Mesenchymal stem cell (in vitro differentiated cells and primary cell): ENCODE data around the gene DDX53. TPM values are rescaled to one million over a fixed set of nuclear protein-coding genes. Genes with fewer than 3 reads are reported as not detected.
A peak's percentile ranks its signal among the peaks of the same experiment; 100 is the strongest.

Experiments used
- DNase-seq: peaks from one replicate; pipeline ENCODE4 v3.0.0-alpha.2; 2013
- H2AFZ ChIP-seq: one replicate; pipeline ENCODE4 v1.6.1; 2013; ENCODE audit warnings: low read depth, mild to moderate bottlenecking, control low read depth, inconsistent platforms, low read length, moderate library complexity
- H2AK5ac ChIP-seq: 2 replicates; pipeline ENCODE4 v1.6.1; 2013; ENCODE audit warnings: low read length, moderate library complexity, mild to moderate bottlenecking, inconsistent platforms; ENCODE audit not compliant: severe bottlenecking
- H2BK120ac ChIP-seq: one replicate; pipeline ENCODE4 v1.6.1; 2013; ENCODE audit warnings: low read depth, mild to moderate bottlenecking, inconsistent platforms, low read length, moderate library complexity
- H2BK12ac ChIP-seq, 2 experiments: one replicate each; pipeline ENCODE4 v1.6.1; 2013; ENCODE audit warnings: inconsistent platforms in 2 of 2, low read length in 2 of 2, mild to moderate bottlenecking in 2 of 2, moderate library complexity in 2 of 2, control low read depth in 1 of 2
- H2BK15ac ChIP-seq: one replicate; pipeline ENCODE4 v1.6.1; 2013; ENCODE audit warnings: mild to moderate bottlenecking, low read depth, inconsistent platforms; ENCODE audit not compliant: poor library complexity, severe bottlenecking
- H2BK5ac ChIP-seq: 2 replicates; pipeline ENCODE4 v1.6.1; 2013; ENCODE audit warnings: low read depth, mild to moderate bottlenecking, low read length, control low read depth, inconsistent platforms; ENCODE audit not compliant: poor library complexity, severe bottlenecking
- H3K14ac ChIP-seq, 2 experiments: one replicate each; pipeline ENCODE4 v1.6.1; 2013; ENCODE audit warnings: inconsistent platforms in 2 of 2, low read length in 2 of 2, control low read depth in 1 of 2, mild to moderate bottlenecking in 1 of 2, moderate library complexity in 1 of 2
- H3K18ac ChIP-seq, 2 experiments: one replicate each; pipeline ENCODE4 v1.6.1; 2013; ENCODE audit warnings: inconsistent platforms in 2 of 2, low read length in 2 of 2, control low read depth in 1 of 2, low read depth in 1 of 2, mild to moderate bottlenecking in 1 of 2
- H3K23ac ChIP-seq, 2 experiments: one replicate each; pipeline ENCODE4 v1.6.1; 2013; ENCODE audit warnings: inconsistent platforms in 2 of 2, low read length in 2 of 2, mild to moderate bottlenecking in 2 of 2, moderate library complexity in 2 of 2, control low read depth in 1 of 2
- H3K27ac ChIP-seq: 2 replicates; pipeline ENCODE4 v1.5.1; 2013; ENCODE audit warnings: mild to moderate bottlenecking, moderate library complexity, low read length, control low read depth, inconsistent platforms; ENCODE audit not compliant: poor library complexity, severe bottlenecking
- H3K27me3 ChIP-seq, 2 experiments: 2 replicates each; pipeline versions ENCODE4 v1.6.1 to v1.7.0; 2013; ENCODE audit warnings: low read length in 2 of 2, mild to moderate bottlenecking in 2 of 2, moderate library complexity in 2 of 2, control low read depth in 1 of 2, inconsistent platforms in 1 of 2; ENCODE audit not compliant: control insufficient read depth in 1 of 2, insufficient read depth in 1 of 2
- H3K36me3 ChIP-seq, 2 experiments: 2 replicates each; pipeline versions ENCODE4 v1.6.1 to v1.7.0; 2013; ENCODE audit warnings: low read length in 2 of 2, control low read depth in 1 of 2, inconsistent platforms in 1 of 2, low read depth in 1 of 2, mild to moderate bottlenecking in 1 of 2; ENCODE audit not compliant: insufficient read depth in 2 of 2, control insufficient read depth in 1 of 2
- H3K4ac ChIP-seq, 2 experiments: one replicate each; pipeline ENCODE4 v1.6.1; 2013; ENCODE audit warnings: inconsistent platforms in 2 of 2, low read length in 2 of 2, mild to moderate bottlenecking in 2 of 2, moderate library complexity in 2 of 2, control low read depth in 1 of 2, low read depth in 1 of 2
- H3K4me1 ChIP-seq: 2 replicates; pipeline ENCODE4 v1.6.1; 2013; ENCODE audit warnings: low read depth, low read length, control low read depth; ENCODE audit not compliant: control insufficient read depth, insufficient read depth
- H3K4me2 ChIP-seq: 2 replicates; pipeline ENCODE4 v1.6.1; 2013; ENCODE audit warnings: low read length, mild to moderate bottlenecking, inconsistent platforms; ENCODE audit not compliant: poor library complexity, severe bottlenecking
- H3K4me3 ChIP-seq, 2 experiments: 2 replicates each; pipeline versions ENCODE4 v1.5.1 to v1.7.0; 2013; ENCODE audit warnings: low read length in 2 of 2, mild to moderate bottlenecking in 2 of 2, control low read depth in 1 of 2, low read depth in 1 of 2; ENCODE audit not compliant: insufficient read depth in 1 of 2
- H3K79me1 ChIP-seq: replicated peaks from 2 replicates; pipeline ENCODE4 v1.6.1; 2013; ENCODE audit warnings: mild to moderate bottlenecking, control low read depth, low read length, inconsistent platforms; ENCODE audit not compliant: poor library complexity, severe bottlenecking
- H3K9ac ChIP-seq: 2 replicates; pipeline ENCODE4 v1.7.0; 2013; ENCODE audit warnings: mild to moderate bottlenecking, low read length, moderate library complexity
- H3K9me3 ChIP-seq: 2 replicates; pipeline ENCODE4 v1.7.0; 2013; ENCODE audit warnings: mild to moderate bottlenecking, low read length; ENCODE audit not compliant: control insufficient read depth
- H4K8ac ChIP-seq: one replicate; pipeline ENCODE4 v1.6.1; 2013; ENCODE audit warnings: inconsistent platforms, mild to moderate bottlenecking, low read length, moderate library complexity
- H4K91ac ChIP-seq: one replicate; pipeline ENCODE4 v1.6.1; 2013; ENCODE audit warnings: mild to moderate bottlenecking, low read length, inconsistent platforms
- WGBS: methylation state at CpG from one replicate; pipeline ENCODE4 v1.1.7; 2013; ENCODE audit warnings: mixed read lengths; 5-methylcytosine and 5-hydroxymethylcytosine counted together
- polyA plus RNA-seq, 2 experiments: library from polyadenylated mRNA; stranded (reverse); fragments of 200-250 nt; gene quantifications; one replicate each; pipeline ENCODE4 v1.2.3, GENCODE V29; 2013

Gene DDX53
- polyA plus RNA-seq (2013, experiment 1 of 2), result not detected
- not detected for polyA plus RNA-seq (2013, experiment 2 of 2)

- Histone ChIP-seq H3K4ac (no peak within 1 kb of the TSS), H2AFZ (no peak within 1 kb of the TSS), H2BK120ac (no peak within 1 kb of the TSS), H3K9me3 (no peaks in the 10 kb centered on the region), H3K14ac (no peak within 1 kb of the TSS), H3K4me2 (no peak within 1 kb of the TSS), H3K4me3 (no peak within 1 kb of the TSS), H4K8ac (no peak within 1 kb of the TSS), H3K27me3 (no peaks in the 10 kb centered on the region), H3K27ac (no peak within 1 kb of the TSS), H2AK5ac (no peak within 1 kb of the TSS), H2BK5ac (no peak within 1 kb of the TSS), H3K23ac (no peak within 1 kb of the TSS), H3K79me1 (no peaks in the 10 kb centered on the region), H2BK12ac (no peak within 1 kb of the TSS), H4K91ac (no peak within 1 kb of the TSS), H2BK15ac (no peak within 1 kb of the TSS), H3K18ac (no peak within 1 kb of the TSS), H3K4me1 (no peaks in the 10 kb centered on the region), H3K9ac (no peak within 1 kb of the TSS), H3K36me3 (no peaks in the 10 kb centered on the region)
- no peak for DNase-seq
- WGBS, result 100% methylated on average over 17 of the region's 23 CpGs
Measured at GRCh38 chrX:22999696-23000223, at the start of gene DDX53. TSS of gene DDX53 (plus strand) at chrX:22999960. CDS start at chrX:23000058, 98 bp downstream.

- peak overlapping the region in 1 of 2 experiments; percentile 8 for H3K4ac ChIP-seq
- H3K18ac ChIP-seq, result peak overlapping the region; percentile 11 to 54
- no peaks in the 10 kb centered on the region for H3K27me3 ChIP-seq
- WGBS, result 37% methylated on average over 4 of the region's 5 CpGs
- H4K91ac ChIP-seq, result no peak overlapping the region
- H3K9ac ChIP-seq, result no peak overlapping the region
- H4K8ac ChIP-seq, result no peak overlapping the region
- H3K14ac ChIP-seq, result no peak overlapping the region
- H3K4me2 ChIP-seq, result no peak overlapping the region
- H2BK15ac ChIP-seq, result no peak overlapping the region
- no peak overlapping the region for H2AFZ ChIP-seq
- no peaks in the 10 kb centered on the region for H3K9me3 ChIP-seq
- no peak overlapping the region for H3K23ac ChIP-seq
- no peaks in the 10 kb centered on the region for H3K4me1 ChIP-seq
- H2AK5ac ChIP-seq, result peak overlapping the region; percentile 83
- no peak overlapping the region for H2BK5ac ChIP-seq
- H3K36me3 ChIP-seq, result no peaks in the 10 kb centered on the region
- no peak overlapping the region for H3K4me3 ChIP-seq
- no peak overlapping the region for H3K27ac ChIP-seq
- H3K79me1 ChIP-seq, result no peaks in the 10 kb centered on the region
- peak overlapping the region; percentile 61 for H2BK120ac ChIP-seq
- peak; percentile 89 for DNase-seq
- peak overlapping the region in 1 of 2 experiments; percentile 86 for H2BK12ac ChIP-seq
Measured at GRCh38 chrX:22950269-22951266, 49.2 kb upstream of the DDX53 start.

GRCh38 chrX:22952010-22952409, 47.8 kb upstream of the DDX53 start:
- no peak overlapping the region for H3K18ac ChIP-seq
- no peak overlapping the region for H4K8ac ChIP-seq
- no peaks in the 10 kb centered on the region for H3K27me3 ChIP-seq
- no peak overlapping the region for H3K14ac ChIP-seq
- H2BK120ac ChIP-seq, result no peak overlapping the region
- no peak overlapping the region for H2BK12ac ChIP-seq
- no peaks in the 10 kb centered on the region for H3K4me1 ChIP-seq
- no peak overlapping the region for H2AFZ ChIP-seq
- 0% methylated on average over 5 of the region's 6 CpGs for WGBS
- no peaks in the 10 kb centered on the region for H3K36me3 ChIP-seq
- DNase-seq, result peak; percentile 71
- no peaks in the 10 kb centered on the region for H3K79me1 ChIP-seq
- H3K27ac ChIP-seq, result no peak overlapping the region
- H3K4me2 ChIP-seq, result no peak overlapping the region
- H3K9me3 ChIP-seq, result no peaks in the 10 kb centered on the region
- no peak overlapping the region for H2BK15ac ChIP-seq
- H3K4ac ChIP-seq, result no peak overlapping the region
- H3K23ac ChIP-seq, result no peak overlapping the region
- no peak overlapping the region for H3K9ac ChIP-seq
- H2AK5ac ChIP-seq, result no peak overlapping the region
- H2BK5ac ChIP-seq, result no peak overlapping the region
- no peak overlapping the region for H3K4me3 ChIP-seq
- no peak overlapping the region for H4K91ac ChIP-seq

- Histone ChIP-seq H2BK5ac (no peak overlapping the region), H3K4me1 (no peaks in the 10 kb centered on the region), H3K18ac (no peak overlapping the region), H3K4me3 (no peak overlapping the region), H2BK120ac (no peak overlapping the region), H2BK12ac (no peak overlapping the region), H3K4ac (no peak overlapping the region), H3K9me3 (no peaks in the 10 kb centered on the region), H2BK15ac (no peak overlapping the region), H3K4me2 (no peak overlapping the region), H3K9ac (no peak overlapping the region), H3K79me1 (no peaks in the 10 kb centered on the region), H4K91ac (no peak overlapping the region), H2AFZ (no peak overlapping the region), H3K36me3 (no peaks in the 10 kb centered on the region), H3K27ac (no peak overlapping the region), H3K23ac (no peak overlapping the region), H2AK5ac (no peak overlapping the region), H4K8ac (no peak overlapping the region), H3K27me3 (peaks cover 0 to 4% of the 10 kb centered on the region in 2 experiments), H3K14ac (no peak overlapping the region)
- no CpG with 5 or more reads among the region's 2 CpGs for WGBS
- no peak for DNase-seq
Measured at GRCh38 chrX:22958250-22958649, 41.5 kb upstream of the DDX53 start.
